Transverse colon (tissue), 4 donors: Measurements from ENCODE around the gene RRP8. TPM values are rescaled to one million over a fixed set of nuclear protein-coding genes. Genes with fewer than 3 reads are reported as not detected.

Experiments
- DNase-seq: peaks from one replicate; pipeline ENCODE4 v3.0.0-alpha.2; 2019
- H3K27ac ChIP-seq, 4 donors: fragments of 200-600 bp; sonication (generic); 2 replicates each; pipeline ENCODE4 v1.5.1; 2016 to 2018; ENCODE audit warnings: inconsistent platforms in 4 of 4
- H3K27me3 ChIP-seq: fragments of 200-600 bp; sonication (generic); 2 replicates; pipeline ENCODE4 v1.5.1; 2017; ENCODE audit warnings: inconsistent platforms
- H3K36me3 ChIP-seq, 4 donors: fragments of 200-600 bp; sonication (generic); 2 replicates each; pipeline ENCODE4 v1.5.1; 2017 to 2019; ENCODE audit warnings: inconsistent platforms in 4 of 4
- H3K4me1 ChIP-seq, 4 donors: fragments of 200-600 bp; sonication (generic); 2 replicates each; pipeline ENCODE4 v1.5.1; 2017 to 2020; ENCODE audit warnings: inconsistent platforms in 4 of 4
- H3K4me3 ChIP-seq, 4 donors: fragments of 200-600 bp; sonication (generic); 1 replicate in 1 of 4; 2 replicates in 3 of 4; pipeline versions ENCODE4 v1.5.1 to v1.6.1; 2017 to 2019; ENCODE audit warnings: inconsistent platforms in 4 of 4
- H3K9me3 ChIP-seq, 2 donors: fragments of 200-600 bp; sonication (generic); 2 replicates each; pipeline ENCODE4 v1.5.1; 2017 to 2019; ENCODE audit warnings: inconsistent platforms in 2 of 2
- EP300 ChIP-seq: sonication (generic); formaldehyde crosslinking; IDR thresholded peaks from one replicate; pipeline ENCODE4 v1.6.1; 2017; ENCODE audit warnings: antibody characterized with exemption, low read depth
- POLR2A ChIP-seq: fragments of 450-650 bp; IDR thresholded peaks from one replicate; pipeline ENCODE4 v1.6.1; 2016; ENCODE audit warnings: antibody characterized with exemption, mild to moderate bottlenecking, moderate library complexity
- POLR2AphosphoS5 ChIP-seq, 3 donors: sonication (generic); formaldehyde crosslinking; IDR thresholded peaks; one replicate each; pipeline ENCODE4 v1.6.1; 2016; ENCODE audit warnings: antibody characterized with exemption in 3 of 3
- WGBS, 2 donors: methylation state at CpG; one replicate each; pipeline ENCODE4 v1.1.5; 2018; ENCODE audit warnings: low coverage in 1 of 2; 5-methylcytosine and 5-hydroxymethylcytosine counted together
- in situ Hi-C, 4 donors: fragments of 200-750 bp; cut with MboI; loops; one replicate each; pipeline versions ENCODE4 v1.15.0 to v1.15.1; 2017; ENCODE audit warnings: low sequenced_read_pairs in 3 of 4, low pct_ligation_motif_present in 1 of 4, low pct_unique_long_range_greater_than_20kb in 1 of 4
- intact Hi-C: fragments of 100-400 bp; cut with DNase I; formaldehyde crosslinking; loops from one replicate; pipeline ENCODE4 v1.15.1; 2023; ENCODE audit warnings: low total_unique reads
- total RNA-seq, 4 donors: library from RNA; depleted of rRNA; stranded (reverse); fragments of >200 nt; gene quantifications; one replicate each; pipeline ENCODE4 v1.1.0, GENCODE V29; 2016
- TF ChIP-seq, protein P1 (sequence below), 5 experiments: fragments of 200-600 bp in 3 of 5; fragments of 450-650 bp in 2 of 5; sonication (generic) in 3 of 5; IDR thresholded peaks; 1 replicate in 2 of 5; 2 replicates in 3 of 5; pipeline ENCODE4 v1.5.1; 2016 to 2017; ENCODE audit warnings: antibody characterized with exemption in 5 of 5, inconsistent platforms in 3 of 5, mild to moderate bottlenecking in 2 of 5, moderate library complexity in 1 of 5

RRP8 gene
- total RNA-seq, 4 donors from 2014 or later, result 9.7 to 145 (median 48.2) TPM

DNA sequence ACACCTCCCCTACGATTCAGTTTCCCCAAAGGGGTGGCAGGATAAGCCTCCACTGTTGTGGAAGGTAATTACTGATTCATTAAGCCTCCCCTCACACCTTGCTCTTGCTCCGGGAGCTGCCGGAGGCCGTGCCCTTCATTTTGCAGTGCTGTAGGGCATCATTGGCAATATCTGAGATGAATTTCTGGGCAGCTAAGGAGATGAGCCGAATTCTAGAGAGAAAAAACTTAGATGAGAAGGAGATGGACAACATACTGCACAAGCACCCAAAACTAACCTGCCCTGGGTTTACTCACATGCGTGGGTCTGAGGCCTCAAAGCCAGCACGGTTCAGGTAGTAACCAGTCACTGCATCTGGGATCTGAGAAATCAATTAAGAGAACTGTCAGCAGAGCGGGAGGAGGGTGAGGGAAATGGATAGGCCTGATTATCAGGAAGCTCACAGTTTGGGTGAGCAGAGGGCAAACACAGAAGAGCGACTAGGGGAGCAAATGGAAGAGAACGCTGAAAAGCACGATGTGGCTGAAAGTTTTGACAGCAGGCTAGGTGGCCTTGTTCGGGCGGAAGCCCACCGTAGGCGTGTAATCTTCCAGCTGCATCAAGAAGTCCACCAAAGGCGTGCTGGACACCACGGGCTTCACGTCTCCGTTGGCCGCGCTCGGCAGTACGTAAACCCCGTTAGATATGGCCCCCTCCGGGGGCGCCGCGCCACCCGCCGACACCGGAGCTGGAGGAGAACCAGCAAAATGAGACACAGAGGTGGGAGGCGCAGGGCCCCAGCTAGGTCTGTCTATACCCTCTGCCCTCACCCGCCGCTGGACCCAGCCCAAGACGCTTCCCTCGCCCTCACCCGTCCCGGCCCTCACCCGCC, 7.9 kb upstream of the RRP8 start:
- Histone ChIP-seq H3K27ac (peak overlapping the region; percentile 96 to 99 (median 97)), H3K9me3 (no peaks in the 10 kb centered on the region), H3K4me1 (peaks cover 30 to 64% (median 45%) of the 10 kb centered on the region in 4 donors), H3K27me3 (no peaks in the 10 kb centered on the region), H3K4me3 (peak overlapping the region; percentile 61 to 83 (median 76)), H3K36me3 (peaks cover 0 to 25% (median 9%) of the 10 kb centered on the region in 4 donors)
- intact Hi-C loops, result loop anchor here (5.0 kb wide), 1 partner anchor 71 kb away; the partner anchor contains the start of gene MRPL17
- in situ Hi-C loops, result no loop called here
- DNase-seq, result peak; percentile 35
- TF ChIP-seq, protein P1, sequence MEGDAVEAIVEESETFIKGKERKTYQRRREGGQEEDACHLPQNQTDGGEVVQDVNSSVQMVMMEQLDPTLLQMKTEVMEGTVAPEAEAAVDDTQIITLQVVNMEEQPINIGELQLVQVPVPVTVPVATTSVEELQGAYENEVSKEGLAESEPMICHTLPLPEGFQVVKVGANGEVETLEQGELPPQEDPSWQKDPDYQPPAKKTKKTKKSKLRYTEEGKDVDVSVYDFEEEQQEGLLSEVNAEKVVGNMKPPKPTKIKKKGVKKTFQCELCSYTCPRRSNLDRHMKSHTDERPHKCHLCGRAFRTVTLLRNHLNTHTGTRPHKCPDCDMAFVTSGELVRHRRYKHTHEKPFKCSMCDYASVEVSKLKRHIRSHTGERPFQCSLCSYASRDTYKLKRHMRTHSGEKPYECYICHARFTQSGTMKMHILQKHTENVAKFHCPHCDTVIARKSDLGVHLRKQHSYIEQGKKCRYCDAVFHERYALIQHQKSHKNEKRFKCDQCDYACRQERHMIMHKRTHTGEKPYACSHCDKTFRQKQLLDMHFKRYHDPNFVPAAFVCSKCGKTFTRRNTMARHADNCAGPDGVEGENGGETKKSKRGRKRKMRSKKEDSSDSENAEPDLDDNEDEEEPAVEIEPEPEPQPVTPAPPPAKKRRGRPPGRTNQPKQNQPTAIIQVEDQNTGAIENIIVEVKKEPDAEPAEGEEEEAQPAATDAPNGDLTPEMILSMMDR (IDR thresholded peaks at IDR 0.05), result no peak
- TF ChIP-seq POLR2AphosphoS5 (IDR thresholded peaks at IDR 0.05) (peak in 2 of 3 donors; percentile 6 to 54), POLR2A (no peak), EP300 (no peak)
- 3 to 17% methylated on average over 5 to 30 of the region's 39 CpGs for WGBS, 2 donors

DNA sequence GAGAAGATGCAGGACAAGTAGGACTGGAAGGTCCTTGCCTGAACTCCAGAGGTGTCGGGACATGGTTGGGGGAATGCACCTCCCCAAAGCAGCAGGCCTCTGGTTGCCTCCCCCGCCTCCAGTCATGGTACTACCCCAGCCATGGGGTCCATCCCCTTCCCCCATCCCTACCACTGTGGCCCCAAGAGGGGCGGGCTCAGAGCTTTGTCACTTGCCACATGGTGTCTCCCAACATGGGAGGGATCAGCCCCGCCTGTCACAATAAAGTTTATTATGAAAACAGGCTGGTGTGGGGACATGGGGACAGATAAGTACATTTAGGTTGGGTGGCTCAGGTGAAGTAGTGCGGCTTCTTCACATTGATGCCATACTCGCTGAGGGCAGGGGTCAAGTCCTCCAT, 7.2 kb upstream of the RRP8 start:
- H3K27me3 ChIP-seq, result no peaks in the 10 kb centered on the region
- intact Hi-C loops (loop anchor here (5.0 kb wide), 1 partner anchor 72 kb away; the partner anchor contains the start of gene MRPL17), in situ Hi-C loops (no loop called here)
- DNase-seq, result no peak
- H3K9me3 ChIP-seq, result no peaks in the 10 kb centered on the region
- H3K4me3 ChIP-seq, result peak overlapping the region in 1 of 4 donors; percentile 75
- peaks cover 0 to 25% (median 9%) of the 10 kb centered on the region in 4 donors for H3K36me3 ChIP-seq
- TF ChIP-seq, protein P1 (IDR thresholded peaks at IDR 0.05), result no peak
- TF ChIP-seq POLR2A, result no peak
- 77% methylated on average over 6 of the region's 6 CpGs; no CpG with 5 or more reads in 1 of the 2 donors for whole genome bisulfite sequencing, 2 donors
- H3K4me1 ChIP-seq, result peaks cover 31 to 71% (median 51%) of the 10 kb centered on the region in 4 donors
- H3K27ac ChIP-seq, result peak overlapping the region; percentile 96 to 99 (median 97)

GRCh38 chr11:6609502-6610015, 6.1 kb upstream of the RRP8 start:
- TF ChIP-seq EP300 (no peak), POLR2AphosphoS5 (IDR thresholded peaks at IDR 0.05) (no peak), POLR2A (no peak)
- TF ChIP-seq, protein P1 (IDR thresholded peaks at IDR 0.05), result no peak
- H3K36me3 ChIP-seq, result peaks cover 0 to 25% (median 9%) of the 10 kb centered on the region in 4 donors
- intact Hi-C loops (loop anchor here (5.0 kb wide), 1 partner anchor 73 kb away; the partner anchor contains the start of gene MRPL17), in situ Hi-C loops (loop anchor here in 2 of 4 donors (10.0 kb wide), 2 partner anchors 135 to 225 kb away; partner anchors contain the start of gene TRIM3 (in 1 of the 2))
- 79% methylated on average over 8 of the region's 8 CpGs; no CpG with 5 or more reads in 1 of the 2 donors for WGBS, 2 donors
- no peak overlapping the region for H3K4me3 ChIP-seq
- no peak for DNase-seq
- H3K27me3 ChIP-seq, result no peaks in the 10 kb centered on the region
- H3K9me3 ChIP-seq, result no peaks in the 10 kb centered on the region
- H3K27ac ChIP-seq, result peak overlapping the region; percentile 96 to 99 (median 97)
- peaks cover 37 to 82% (median 60%) of the 10 kb centered on the region in 4 donors for H3K4me1 ChIP-seq
